Endothelial cell (in vitro differentiated cells): ENCODE measurements around the gene DOCK10. TPM values are rescaled to one million over a fixed set of nuclear protein-coding genes. Genes with fewer than 3 reads are reported as not detected.

Experiments
- DNase-seq: peaks from one replicate; pipeline ENCODE4 v3.0.0; 2021; ENCODE audit warnings: low spot score
- H3K27ac Mint-ChIP-seq: one replicate; pipeline ENCODE4 v1.8.0; 2021; ENCODE audit warnings: mixed read lengths, inconsistent platforms; ENCODE audit not compliant: unreplicated experiment
- H3K27me3 Mint-ChIP-seq: one replicate; pipeline ENCODE4 v1.8.0; 2021; ENCODE audit warnings: mild to moderate bottlenecking, moderate library complexity, mixed read lengths, inconsistent platforms; ENCODE audit not compliant: unreplicated experiment
- H3K36me3 Mint-ChIP-seq: one replicate; pipeline ENCODE4 v1.8.0; 2021; ENCODE audit warnings: mild to moderate bottlenecking, low read depth, mixed read lengths, inconsistent platforms; ENCODE audit not compliant: unreplicated experiment
- H3K4me1 Mint-ChIP-seq: one replicate; pipeline ENCODE4 v1.8.0; 2021; ENCODE audit warnings: mild to moderate bottlenecking, mixed read lengths, inconsistent platforms; ENCODE audit not compliant: unreplicated experiment
- H3K4me3 Mint-ChIP-seq: one replicate; pipeline ENCODE4 v1.8.0; 2021; ENCODE audit warnings: mild to moderate bottlenecking, mixed read lengths, inconsistent platforms; ENCODE audit not compliant: unreplicated experiment
- H3K9me3 Mint-ChIP-seq: one replicate; pipeline ENCODE4 v1.8.0; 2021; ENCODE audit warnings: mixed read lengths, inconsistent platforms; ENCODE audit not compliant: unreplicated experiment
- CTCF ChIP-seq: fragments of 200-600 bp; sonication (generic); IDR thresholded peaks from one replicate; pipeline ENCODE4 v1.5.0; 2021; ENCODE audit warnings: antibody characterized with exemption; ENCODE audit not compliant: unreplicated experiment
- long read RNA-seq: library from polyadenylated mRNA; unstranded; transcript quantifications from one replicate; pipeline ENCODE4 v2.0.0, GENCODE V29; 2020; ENCODE audit not compliant: unreplicated experiment
- total RNA-seq: library from RNA; stranded (reverse); fragmentation: NEBNext Ultra II Directional; extraction: Animal tissue kit (Norgen Biotek cat#: 25700); gene quantifications from one replicate; pipeline ENCODE4 v1.2.1, GENCODE V29; 2021; ENCODE audit not compliant: unreplicated experiment

DOCK10 gene
- total RNA-seq, result 7.6 TPM
- long read RNA-seq, result 0 reads

GRCh38 chr2:225041851-225042799 lies at the start of gene DOCK10:
Gene DOCK10, minus strand, starts transcription at chr2:225042468. Its CDS starts 94 bp downstream, at chr2:225042374.
- Mint-ChIP-seq H3K4me3 (peak within 1 kb of the TSS; percentile 85), H3K9me3 (no peaks in the 10 kb centered on the region), H3K27ac (no peak within 1 kb of the TSS), H3K27me3 (peaks cover 12% of the 10 kb centered on the region), H3K36me3 (no peaks in the 10 kb centered on the region), H3K4me1 (peaks cover 9% of the 10 kb centered on the region)
- DNase-seq, result peak; percentile 45
- TF ChIP-seq CTCF, result no peak

GRCh38 chr2:225091336-225091735 lies 49.1 kb upstream of the DOCK10 start:
- Mint-ChIP-seq H3K27me3 (peaks cover 1% of the 10 kb centered on the region), H3K36me3 (no peaks in the 10 kb centered on the region), H3K4me3 (no peak overlapping the region), H3K4me1 (no peaks in the 10 kb centered on the region), H3K9me3 (no peaks in the 10 kb centered on the region), H3K27ac (no peak overlapping the region)
- no peak for TF ChIP-seq CTCF
- DNase-seq, result no peak

- DNase-seq, result no peak
- no peak overlapping the region for H3K27ac Mint-ChIP-seq
- no peak for TF ChIP-seq CTCF
- H3K4me3 Mint-ChIP-seq, result no peak overlapping the region
- peaks cover 1% of the 10 kb centered on the region for H3K27me3 Mint-ChIP-seq
- H3K9me3 Mint-ChIP-seq, result no peaks in the 10 kb centered on the region
- H3K4me1 Mint-ChIP-seq, result no peaks in the 10 kb centered on the region
- H3K36me3 Mint-ChIP-seq, result no peaks in the 10 kb centered on the region
Observed at GRCh38 chr2:225090746-225091145, 48.5 kb upstream of the DOCK10 start.

GRCh38 chr2:225086915-225087314 lies 44.6 kb upstream of the DOCK10 start:
- Mint-ChIP-seq H3K27ac (no peak overlapping the region), H3K27me3 (peaks cover 2% of the 10 kb centered on the region), H3K4me3 (no peak overlapping the region), H3K36me3 (no peaks in the 10 kb centered on the region), H3K4me1 (no peaks in the 10 kb centered on the region), H3K9me3 (no peaks in the 10 kb centered on the region)
- TF ChIP-seq CTCF, result no peak
- no peak for DNase-seq

- no peak for TF ChIP-seq CTCF
- H3K27ac Mint-ChIP-seq, result no peak overlapping the region
- no peaks in the 10 kb centered on the region for H3K4me1 Mint-ChIP-seq
Observed at GRCh38 chr2:225086439-225086838, 44.2 kb upstream of the DOCK10 start.

More at GRCh38 chr2:225086439-225086838, 44.2 kb upstream of the DOCK10 start:
- Mint-ChIP-seq H3K9me3 (no peaks in the 10 kb centered on the region), H3K4me3 (no peak overlapping the region), H3K27me3 (peaks cover 5% of the 10 kb centered on the region), H3K36me3 (no peaks in the 10 kb centered on the region)
- DNase-seq, result no peak
